ENCODE results near the gene P3H1.

P3H1 gene

DNA sequence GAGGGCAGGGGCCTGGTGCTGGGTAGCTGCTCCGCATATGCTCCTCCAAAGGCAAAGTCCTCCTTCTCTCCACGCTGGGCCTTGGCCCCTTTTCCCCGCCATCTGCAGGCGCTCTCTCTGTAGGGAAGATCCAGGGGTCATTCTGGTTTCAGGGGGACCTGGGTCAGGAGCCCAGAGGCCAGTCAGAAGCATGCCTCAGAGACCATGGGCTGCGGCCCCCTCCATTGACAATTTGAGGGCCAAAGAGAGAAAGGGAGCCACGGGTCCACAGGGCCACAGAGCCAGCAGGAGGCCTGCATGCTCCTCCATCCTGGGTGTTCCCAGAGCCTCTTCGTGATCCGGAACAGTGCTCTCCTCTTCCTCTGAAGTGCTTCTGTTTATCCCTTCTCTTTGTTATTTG is 24.7 kb downstream of the P3H1 start:
- H3K27me3 ChIP-seq (replicated peaks; ENCODE audit: control insufficient read depth, insufficient read depth, low read length) = no peaks in the 10 kb centered on the region
- H3K4me3 ChIP-seq (replicated peaks; ENCODE audit: low read depth, low read length) = no peak overlapping the region
- TF ChIP-seq, protein P1, sequence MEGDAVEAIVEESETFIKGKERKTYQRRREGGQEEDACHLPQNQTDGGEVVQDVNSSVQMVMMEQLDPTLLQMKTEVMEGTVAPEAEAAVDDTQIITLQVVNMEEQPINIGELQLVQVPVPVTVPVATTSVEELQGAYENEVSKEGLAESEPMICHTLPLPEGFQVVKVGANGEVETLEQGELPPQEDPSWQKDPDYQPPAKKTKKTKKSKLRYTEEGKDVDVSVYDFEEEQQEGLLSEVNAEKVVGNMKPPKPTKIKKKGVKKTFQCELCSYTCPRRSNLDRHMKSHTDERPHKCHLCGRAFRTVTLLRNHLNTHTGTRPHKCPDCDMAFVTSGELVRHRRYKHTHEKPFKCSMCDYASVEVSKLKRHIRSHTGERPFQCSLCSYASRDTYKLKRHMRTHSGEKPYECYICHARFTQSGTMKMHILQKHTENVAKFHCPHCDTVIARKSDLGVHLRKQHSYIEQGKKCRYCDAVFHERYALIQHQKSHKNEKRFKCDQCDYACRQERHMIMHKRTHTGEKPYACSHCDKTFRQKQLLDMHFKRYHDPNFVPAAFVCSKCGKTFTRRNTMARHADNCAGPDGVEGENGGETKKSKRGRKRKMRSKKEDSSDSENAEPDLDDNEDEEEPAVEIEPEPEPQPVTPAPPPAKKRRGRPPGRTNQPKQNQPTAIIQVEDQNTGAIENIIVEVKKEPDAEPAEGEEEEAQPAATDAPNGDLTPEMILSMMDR (IDR thresholded peaks at IDR 0.05; ENCODE audit: insufficient read depth, low read length, poor library complexity, severe bottlenecking) = no peak
- peaks cover 9% of the 10 kb centered on the region for H3K36me3 ChIP-seq (ENCODE audit: control insufficient read depth, insufficient read depth, low read length)
- no peak for DNase-seq (ENCODE audit: extremely low read depth, insufficient read length)

DNA sequence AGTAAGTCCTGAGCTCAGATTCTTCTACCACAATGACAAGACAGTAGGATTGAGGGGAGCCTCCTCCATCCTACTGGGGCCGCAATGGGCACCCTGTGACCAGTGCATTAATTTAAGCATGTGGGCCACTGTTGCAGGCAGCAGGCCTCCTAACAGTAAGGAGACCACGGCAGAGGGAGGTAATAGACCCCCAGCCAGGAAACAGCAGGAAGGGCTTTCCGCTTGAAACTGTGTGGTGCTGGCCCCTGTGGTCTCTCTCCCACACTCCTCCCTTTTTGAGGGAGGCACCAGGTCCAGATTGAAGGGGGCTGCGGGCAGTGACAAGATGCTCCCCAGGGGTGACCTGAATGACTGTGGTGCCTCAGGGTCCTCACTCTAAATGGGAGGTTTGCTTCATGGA is 25.1 kb downstream of the P3H1 start:
- no peak for DNase-seq (ENCODE audit: extremely low read depth, insufficient read length)
- TF ChIP-seq, protein P1 (IDR thresholded peaks at IDR 0.05; ENCODE audit: insufficient read depth, low read length, poor library complexity, severe bottlenecking) = no peak
- Histone ChIP-seq H3K36me3 (ENCODE audit: control insufficient read depth, insufficient read depth, low read length) (peaks cover 7% of the 10 kb centered on the region), H3K4me3 (replicated peaks; ENCODE audit: low read depth, low read length) (no peak overlapping the region), H3K27me3 (replicated peaks; ENCODE audit: control insufficient read depth, insufficient read depth, low read length) (no peaks in the 10 kb centered on the region)

DNA sequence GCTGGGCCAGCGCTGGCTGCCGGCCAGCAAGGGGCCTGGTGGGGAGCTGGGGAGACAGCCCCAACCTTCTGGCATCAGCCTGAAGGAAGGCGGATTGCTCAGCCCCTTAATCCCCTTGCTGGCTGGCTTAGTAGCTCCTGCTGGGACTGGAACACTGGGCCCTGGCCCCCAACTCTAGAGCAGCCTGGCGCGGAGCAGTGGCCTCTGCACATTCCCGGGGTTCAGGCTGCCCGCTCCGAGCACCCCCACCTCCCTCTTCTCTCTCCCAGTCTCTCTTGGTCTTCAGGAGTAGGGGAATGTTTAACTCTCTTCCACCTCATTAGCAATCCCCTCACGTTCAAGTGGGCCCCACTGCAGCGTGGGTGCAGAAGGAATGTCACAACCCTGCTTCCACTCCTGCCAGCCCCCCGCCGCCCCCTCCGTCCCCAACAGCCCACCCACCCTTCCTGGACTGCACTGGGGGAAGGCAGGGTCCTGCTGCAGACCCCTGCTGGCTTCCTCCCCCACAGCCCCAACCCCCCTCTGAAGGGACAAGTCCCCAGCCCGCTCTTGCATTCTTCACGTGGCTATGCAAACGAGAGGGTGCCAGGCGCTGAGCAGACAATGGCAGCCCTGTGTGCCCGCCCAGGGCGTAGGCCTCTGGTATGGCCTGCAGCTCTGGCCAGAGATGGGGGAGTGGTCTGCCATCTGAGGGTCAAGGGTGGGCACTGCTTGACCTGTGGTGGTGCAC is 25.8 kb downstream of the P3H1 start:
- TF ChIP-seq, protein P1 (IDR thresholded peaks at IDR 0.05; ENCODE audit: insufficient read depth, low read length, poor library complexity, severe bottlenecking) = no peak
- no peak overlapping the region for H3K4me3 ChIP-seq (replicated peaks; ENCODE audit: low read depth, low read length)
- no peak for DNase-seq (ENCODE audit: extremely low read depth, insufficient read length)
- no peaks in the 10 kb centered on the region for H3K27me3 ChIP-seq (replicated peaks; ENCODE audit: control insufficient read depth, insufficient read depth, low read length)
- peaks cover 3% of the 10 kb centered on the region for H3K36me3 ChIP-seq (ENCODE audit: control insufficient read depth, insufficient read depth, low read length)

DNA sequence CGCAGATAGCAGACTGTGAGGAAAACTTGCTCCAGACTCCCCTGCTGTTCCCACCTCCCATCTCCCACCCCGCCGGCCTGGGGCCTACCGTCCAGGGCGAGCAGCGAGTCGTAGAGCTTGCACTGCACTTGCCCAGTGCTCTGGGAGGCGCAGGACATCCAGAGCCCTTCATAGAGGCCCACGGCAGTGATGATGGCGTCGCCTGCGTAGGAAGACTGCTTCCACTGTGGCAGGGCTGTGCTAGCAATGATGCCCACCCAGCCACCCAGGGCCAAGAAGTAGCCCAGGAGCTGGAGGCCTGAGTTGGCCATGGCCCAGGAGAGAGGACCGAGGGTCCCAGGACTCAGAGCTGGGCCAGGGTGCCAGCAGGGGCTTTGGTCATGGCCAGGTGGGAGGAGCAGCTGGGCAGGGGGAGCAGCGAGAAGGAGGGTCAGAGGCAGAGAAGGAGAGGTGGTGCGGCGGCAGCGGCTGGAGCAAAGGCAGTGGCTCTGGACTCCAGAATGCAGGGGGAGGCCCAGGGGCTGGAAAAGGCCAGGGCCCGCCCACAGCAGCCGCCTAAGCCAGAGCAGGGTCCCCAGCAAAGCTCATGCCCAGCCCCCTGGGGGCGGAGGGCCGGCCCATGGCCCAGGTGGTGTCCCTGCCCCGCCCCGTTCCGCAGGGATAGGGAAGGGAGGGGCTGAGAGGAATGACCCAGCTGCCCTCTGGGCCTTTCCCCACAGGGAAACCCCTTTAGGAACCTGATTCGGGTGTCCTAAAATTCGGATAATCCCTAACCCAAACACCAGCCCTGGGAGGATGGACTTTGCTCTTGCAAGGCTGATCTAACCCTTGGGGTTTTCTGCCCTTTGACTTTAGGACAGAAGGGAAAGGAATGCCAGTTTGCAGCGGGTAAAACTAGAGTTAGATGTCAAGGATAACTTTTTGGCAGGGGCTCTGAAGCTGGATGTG is 26.8 kb downstream of the P3H1 start, which contains the start of gene CLDN19:
TSS of gene CLDN19 (minus strand) at position 484 of the 948 bp plus-strand sequence. CDS start at position 311, 173 bp downstream.
- TF ChIP-seq, protein P1 (IDR thresholded peaks at IDR 0.05; ENCODE audit: insufficient read depth, low read length, poor library complexity, severe bottlenecking) = no peak
- H3K4me3 ChIP-seq (replicated peaks; ENCODE audit: low read depth, low read length) = no peak within 1 kb of the TSS
- no peaks in the 10 kb centered on the region for H3K36me3 ChIP-seq (ENCODE audit: control insufficient read depth, insufficient read depth, low read length)
- H3K27me3 ChIP-seq (replicated peaks; ENCODE audit: control insufficient read depth, insufficient read depth, low read length) = no peaks in the 10 kb centered on the region
- no peak for DNase-seq (ENCODE audit: extremely low read depth, insufficient read length)

DNA sequence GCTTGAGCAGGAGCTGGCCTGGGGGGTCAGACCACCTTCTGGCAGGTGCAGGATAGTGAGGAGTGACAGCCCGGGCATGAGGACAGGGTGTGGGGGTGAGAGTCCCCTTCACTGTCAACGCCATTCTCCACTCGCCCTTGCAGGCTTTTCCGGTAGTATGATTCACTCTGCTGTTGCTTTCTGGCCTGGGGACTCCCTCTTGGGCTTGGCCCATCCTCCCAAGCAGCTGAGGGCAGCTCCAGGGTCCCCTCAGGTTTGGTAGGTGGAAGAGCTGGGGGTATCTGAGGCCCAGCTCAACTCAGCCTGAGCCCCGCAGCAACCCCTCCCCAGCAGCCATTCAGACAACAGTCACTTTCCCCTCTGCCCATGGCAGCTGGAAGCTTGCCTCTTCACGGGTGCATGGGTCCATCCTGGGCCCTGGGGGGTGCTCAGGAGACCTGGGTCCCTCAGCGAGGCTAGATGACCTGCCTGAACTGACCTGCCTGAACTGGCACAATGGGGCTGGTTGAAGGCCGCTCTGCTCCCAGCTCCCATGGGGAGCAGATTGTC is 28.1 kb downstream of the P3H1 start:
- DNase-seq (ENCODE audit: extremely low read depth, insufficient read length) = no peak
- Histone ChIP-seq H3K27me3 (replicated peaks; ENCODE audit: control insufficient read depth, insufficient read depth, low read length) (no peaks in the 10 kb centered on the region), H3K4me3 (replicated peaks; ENCODE audit: low read depth, low read length) (no peak overlapping the region), H3K36me3 (ENCODE audit: control insufficient read depth, insufficient read depth, low read length) (no peaks in the 10 kb centered on the region)
- TF ChIP-seq, protein P1 (IDR thresholded peaks at IDR 0.05; ENCODE audit: insufficient read depth, low read length, poor library complexity, severe bottlenecking) = no peak

Measured in GM06990 (cell line).